GM12878 (cell line): ENCODE results near the gene PRSS1. TPM values are rescaled to one million over a fixed set of nuclear protein-coding genes. Genes with fewer than 3 reads are reported as not detected.

Experiments used
- ATAC-seq: fragments of 200-7000 bp; cut with Tn5 transposase; 3 replicates; pipeline ENCODE4 v1.9.1; 2020; ENCODE audit warnings: mild to moderate bottlenecking, moderate library complexity
- BruUV-seq: library from RNA; stranded (reverse); fragments of 400-500 nt; replicated peaks from 2 replicates; lab custom pipeline; 2021; lab: Mats Ljungman, UMichigan
- CTCF ChIA-PET: fragments of 300-600 bp; sonication (Branson Sonifier 250); formaldehyde crosslinking; extraction: SDS; loops from one replicate; lab custom pipeline; 2021; ENCODE audit warnings: inconsistent platforms; lab: Yijun Ruan, JAX
- POLR2A ChIA-PET: fragments of 350-600 bp; formaldehyde crosslinking; extraction: SDS; loops from one replicate; lab custom pipeline; 2021; ENCODE audit warnings: inconsistent platforms; lab: Charles Lee
- RAD21 ChIA-PET: fragments of 300-600 bp; sonication (Branson Sonifier 250); formaldehyde crosslinking; loops from one replicate; lab custom pipeline; 2023; ENCODE audit warnings: antibody characterized with exemption; ENCODE audit not compliant: unreplicated experiment; lab: Charles Lee
- SMC1A ChIA-PET: fragments of 300-600 bp; sonication (Branson Sonifier 250); formaldehyde crosslinking; loops from one replicate; lab custom pipeline; 2023; ENCODE audit not compliant: unreplicated experiment, uncharacterized antibody; lab: Charles Lee
- DNase-seq: peaks from one replicate; pipeline ENCODE4 v3.0.0-alpha.2; 2011; ENCODE audit warnings: low read depth, low spot score
- FAIRE-seq: peaks from 3 replicates; lab custom pipeline; 2011; peaks lifted over from hg19 to GRCh38; lab: Jason Lieb, UNC
- H2AFZ ChIP-seq: 2 replicates; pipeline ENCODE4 v1.6.0; 2011; ENCODE audit warnings: low read depth, low read length, control low read depth; ENCODE audit not compliant: control insufficient read depth
- H3K27ac ChIP-seq: 2 replicates; pipeline ENCODE4 v1.5.1; 2011; ENCODE audit warnings: control low read depth; ENCODE audit not compliant: control insufficient read depth, insufficient read depth
- H3K27me3 ChIP-seq, 2 experiments: replicated peaks in 1 of 2; 2 replicates each; pipeline versions ENCODE4 v1.6.0 to v1.6.1; 2011; ENCODE audit warnings: low read length in 1 of 2; ENCODE audit not compliant: control insufficient read depth in 2 of 2, insufficient read depth in 2 of 2
- H3K36me3 ChIP-seq, 2 experiments: 2 replicates each; pipeline ENCODE4 v1.5.1; 2011; ENCODE audit warnings: low read length in 1 of 2; ENCODE audit not compliant: control insufficient read depth in 2 of 2, insufficient read depth in 2 of 2
- H3K4me1 ChIP-seq: 2 replicates; pipeline ENCODE4 v1.6.1; 2011; ENCODE audit warnings: mild to moderate bottlenecking, low read length, moderate library complexity, mixed read lengths; ENCODE audit not compliant: control insufficient read depth, insufficient read depth
- H3K4me2 ChIP-seq: 2 replicates; pipeline ENCODE4 v1.6.0; 2011; ENCODE audit warnings: control low read depth; ENCODE audit not compliant: control insufficient read depth, insufficient read depth
- H3K4me3 ChIP-seq: fragments of 200-600 bp; sonication (generic); 2 replicates; pipeline ENCODE4 v1.5.1; 2016
- H3K79me2 ChIP-seq: 2 replicates; pipeline ENCODE4 v1.6.0; 2011; ENCODE audit warnings: low read length; ENCODE audit not compliant: control insufficient read depth, insufficient read depth
- H3K9ac ChIP-seq: 2 replicates; pipeline ENCODE4 v1.8.0; 2011; ENCODE audit warnings: low read length, control low read depth, mixed read lengths; ENCODE audit not compliant: control insufficient read depth, insufficient read depth
- H3K9me3 ChIP-seq: replicated peaks from 3 replicates; pipeline ENCODE4 v1.5.1; 2011; ENCODE audit warnings: mild to moderate bottlenecking, low read length; ENCODE audit not compliant: control insufficient read depth, insufficient read depth
- H4K20me1 ChIP-seq: 2 replicates; pipeline ENCODE4 v1.6.0; 2011; ENCODE audit not compliant: control insufficient read depth, insufficient read depth
- CHD4 ChIP-seq: fragments of 200-600 bp; sonication (generic); IDR thresholded peaks from 2 replicates; pipeline ENCODE4 v1.6.1; 2016; ENCODE audit warnings: mild to moderate bottlenecking
- CREM ChIP-seq: IDR thresholded peaks from 2 replicates; pipeline ENCODE4 v1.6.1; 2014; ENCODE audit warnings: antibody characterized with exemption, low read depth
- JUNB ChIP-seq: IDR thresholded peaks from 2 replicates; pipeline ENCODE4 v1.6.1; 2016; ENCODE audit warnings: antibody characterized with exemption, mild to moderate bottlenecking
- MYC ChIP-seq: IDR thresholded peaks from 2 replicates; pipeline ENCODE4 v1.6.1; 2011; ENCODE audit warnings: mild to moderate bottlenecking, low read length, moderate library complexity, inconsistent platforms; ENCODE audit not compliant: insufficient read depth, insufficient replicate concordance, insufficient read length, severe bottlenecking
- POLR2AphosphoS2 ChIP-seq: IDR thresholded peaks from 2 replicates; pipeline ENCODE4 v1.6.1; 2011; ENCODE audit warnings: low read depth, mild to moderate bottlenecking, low read length, improper control_type of control experiment, moderate library complexity
- RAD51 ChIP-seq: fragments of 450-650 bp; IDR thresholded peaks from 2 replicates; pipeline ENCODE4 v1.6.1; 2016; ENCODE audit warnings: moderate library complexity, mild to moderate bottlenecking, inconsistent platforms
- RCOR1 ChIP-seq: conservative IDR thresholded peaks from 2 replicates; pipeline ENCODE4 v1.6.1; 2012; ENCODE audit warnings: low read depth, low read length, improper control_type of control experiment
- RFX5 ChIP-seq: IDR thresholded peaks from 2 replicates; pipeline ENCODE4 v1.6.1; 2011; ENCODE audit warnings: low read depth, low read length, improper control_type of control experiment
- SMARCA5 ChIP-seq: fragments of 450-650 bp; IDR thresholded peaks from 2 replicates; pipeline ENCODE4 v1.6.1; 2017; ENCODE audit warnings: mild to moderate bottlenecking
- SRF ChIP-seq, 2 experiments: IDR thresholded peaks; 2 replicates each; pipeline ENCODE4 v1.6.1; 2011; ENCODE audit warnings: low read depth in 2 of 2, low read length in 2 of 2, mild to moderate bottlenecking in 1 of 2, moderate library complexity in 1 of 2
- USF2 ChIP-seq: IDR thresholded peaks from 2 replicates; pipeline ENCODE4 v1.6.1; 2011; ENCODE audit warnings: low read depth, low read length, improper control_type of control experiment, borderline replicate concordance
- YBX1 ChIP-seq: fragments of 450-650 bp; IDR thresholded peaks from 2 replicates; pipeline ENCODE4 v1.6.1; 2016; ENCODE audit warnings: antibody characterized with exemption
- ZNF24 ChIP-seq: fragments of 450-650 bp; IDR thresholded peaks from 2 replicates; pipeline ENCODE4 v1.6.1; 2017; ENCODE audit warnings: antibody characterized with exemption, mild to moderate bottlenecking
- WGBS: methylation state at CpG from one replicate; pipeline ENCODE4 v1.1.6; 2016; ENCODE audit warnings: low lambda C conversion rate; ENCODE audit not compliant: insufficient replicate concordance, insufficient coverage; ENCODE audit errors: missing lambda C conversion rate; 5-methylcytosine and 5-hydroxymethylcytosine counted together
- in situ Hi-C: fragments of 300-500 bp; cut with MboI; formaldehyde crosslinking; loops from 9 replicates; pipeline ENCODE4 v1.14.3; 2018; ENCODE audit warnings: mixed read lengths
- intact Hi-C: fragments of 100-400 bp; cut with micrococcal nuclease; formaldehyde crosslinking; loops from one replicate; pipeline ENCODE4 v1.14.2; 2022; ENCODE audit not compliant: unreplicated experiment
- polyA plus RNA-seq, 11 experiments: library from polyadenylated mRNA; depleted of rRNA in 4 of 11; unstranded in 6 of 11; stranded (reverse) in 5 of 11; fragments of >200 nt; fragmentation: Nextera tagmentation in 4 of 11; fragmentation: Illumina TruSeq in 1 of 11; extraction: Ambion mirVana in 4 of 11; extraction: Trizol in 1 of 11; gene quantifications; 1 replicate in 1 of 11; 2 replicates in 10 of 11; pipeline versions ENCODE4 v1.2.1 to v1.2.3, GENCODE V29; 2011 to 2016; ENCODE audit warnings: inconsistent platforms in 2 of 11, missing spikeins in 2 of 11, low read depth in 1 of 11
- total RNA-seq, 4 experiments: library from RNA; depleted of rRNA in 3 of 4; stranded (reverse); fragments of >200 nt in 3 of 4; fragmentation: Illumina TruSeq in 1 of 4; extraction: Trizol in 1 of 4; gene quantifications; 2 replicates each; pipeline versions ENCODE4 v1.2.1 to v1.2.3, GENCODE V29; 2013 to 2021
- TF ChIP-seq, protein P1 (sequence below): IDR thresholded peaks from 2 replicates; pipeline ENCODE4 v1.6.1; 2012; ENCODE audit warnings: low read depth, low read length, improper control_type of control experiment
- TF ChIP-seq, protein P2 (sequence below): fragments of 450-650 bp; IDR thresholded peaks from 2 replicates; pipeline ENCODE4 v1.6.1; 2018; ENCODE audit warnings: borderline replicate concordance, mild to moderate bottlenecking; ENCODE audit not compliant: partially characterized antibody

PRSS1 gene
- total and polyA plus RNA-seq, 10 of the 15 experiments (the other 5 are each of a cell fraction or from before 2014, with no cell fraction given): 11.9 TPM; not detected in 9

DNA sequence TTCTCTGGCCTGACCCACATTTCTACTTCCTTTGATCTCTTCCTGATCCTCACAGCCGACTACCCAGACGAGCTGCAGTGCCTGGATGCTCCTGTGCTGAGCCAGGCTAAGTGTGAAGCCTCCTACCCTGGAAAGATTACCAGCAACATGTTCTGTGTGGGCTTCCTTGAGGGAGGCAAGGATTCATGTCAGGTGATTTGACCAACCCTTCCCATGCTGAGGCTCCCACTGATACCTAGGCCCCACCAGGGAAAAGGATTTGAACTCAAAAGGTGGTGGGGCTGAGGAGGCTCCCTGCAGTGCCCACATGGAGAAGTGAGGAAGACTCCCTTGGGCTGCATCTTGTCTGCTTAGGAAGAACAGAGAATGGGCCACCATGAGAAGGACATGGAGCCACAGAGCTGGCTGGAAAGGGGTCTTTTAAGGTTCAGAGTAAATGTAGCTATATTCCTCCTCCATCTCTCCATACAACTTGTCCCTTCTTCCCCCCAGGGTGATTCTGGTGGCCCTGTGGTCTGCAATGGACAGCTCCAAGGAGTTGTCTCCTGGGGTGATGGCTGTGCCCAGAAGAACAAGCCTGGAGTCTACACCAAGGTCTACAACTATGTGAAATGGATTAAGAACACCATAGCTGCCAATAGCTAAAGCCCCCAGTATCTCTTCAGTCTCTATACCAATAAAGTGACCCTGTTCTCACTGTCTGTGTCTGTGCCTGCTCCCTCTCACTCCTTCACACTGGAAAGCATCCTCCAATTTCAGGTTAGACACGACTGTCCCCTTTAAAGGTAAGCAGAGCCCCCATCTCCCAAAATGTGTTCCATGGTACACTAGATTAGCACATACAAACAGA lies 3.3 kb downstream of the PRSS1 start:
- SMC1A ChIA-PET: no interaction called here
- H4K20me1 ChIP-seq: no peaks in the 10 kb centered on the region
- no peak for FAIRE-seq
- 0 out of 4 replicates have a peak, but pooled peaks cover 0 to 2% of the 10 kb centered on the region in 2 experiments for H3K27me3 ChIP-seq
- no peak overlapping the region for H3K4me2 ChIP-seq
- no TSS peak for BruUV-seq
- in situ Hi-C loops: no loop called here
- WGBS: 24% methylated on average over 3 of the region's 3 CpGs
- POLR2A ChIA-PET: no interaction called here
- TF ChIP-seq, protein P1, sequence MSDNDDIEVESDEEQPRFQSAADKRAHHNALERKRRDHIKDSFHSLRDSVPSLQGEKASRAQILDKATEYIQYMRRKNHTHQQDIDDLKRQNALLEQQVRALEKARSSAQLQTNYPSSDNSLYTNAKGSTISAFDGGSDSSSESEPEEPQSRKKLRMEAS: no peak
- TF ChIP-seq USF2 (no peak), CHD4 (no peak), SMARCA5 (no peak), RFX5 (no peak), CREM (no peak), YBX1 (no peak), POLR2AphosphoS2 (no peak), JUNB (no peak), SRF (IDR thresholded peaks at IDR 0.05; ENCODE audit: low read depth in 2 of 2, low read length in 2 of 2) (no peak), RAD51 (no peak), ZNF24 (no peak), MYC (no peak), RCOR1 (no peak)
- TF ChIP-seq, protein P2, sequence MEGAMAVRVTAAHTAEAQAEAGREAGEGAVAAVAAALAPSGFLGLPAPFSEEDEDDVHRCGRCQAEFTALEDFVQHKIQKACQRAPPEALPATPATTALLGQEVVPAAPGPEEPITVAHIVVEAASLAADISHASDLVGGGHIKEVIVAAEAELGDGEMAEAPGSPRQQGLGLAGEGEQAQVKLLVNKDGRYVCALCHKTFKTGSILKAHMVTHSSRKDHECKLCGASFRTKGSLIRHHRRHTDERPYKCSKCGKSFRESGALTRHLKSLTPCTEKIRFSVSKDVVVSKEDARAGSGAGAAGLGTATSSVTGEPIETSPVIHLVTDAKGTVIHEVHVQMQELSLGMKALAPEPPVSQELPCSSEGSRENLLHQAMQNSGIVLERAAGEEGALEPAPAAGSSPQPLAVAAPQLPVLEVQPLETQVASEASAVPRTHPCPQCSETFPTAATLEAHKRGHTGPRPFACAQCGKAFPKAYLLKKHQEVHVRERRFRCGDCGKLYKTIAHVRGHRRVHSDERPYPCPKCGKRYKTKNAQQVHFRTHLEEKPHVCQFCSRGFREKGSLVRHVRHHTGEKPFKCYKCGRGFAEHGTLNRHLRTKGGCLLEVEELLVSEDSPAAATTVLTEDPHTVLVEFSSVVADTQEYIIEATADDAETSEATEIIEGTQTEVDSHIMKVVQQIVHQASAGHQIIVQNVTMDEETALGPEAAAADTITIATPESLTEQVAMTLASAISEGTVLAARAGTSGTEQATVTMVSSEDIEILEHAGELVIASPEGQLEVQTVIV: no peak
- TF ChIP-seq, all 136 proteins: peak for 0
- ATAC-seq (no peak), DNase-seq (no peak)
- CTCF ChIA-PET: interaction anchor here (0.8 to 1.7 kb wide), 2 partner anchors 58 to 127 kb away, joined by 3 read pairs; no protein-coding TSS in a partner anchor
- Histone ChIP-seq H3K4me3 (no peak overlapping the region), H3K9me3 (no peaks in the 10 kb centered on the region), H3K36me3 (no peaks in the 10 kb centered on the region), H3K4me1 (no peaks in the 10 kb centered on the region), H2AFZ (no peak overlapping the region), H3K9ac (no peak overlapping the region), H3K79me2 (no peaks in the 10 kb centered on the region), H3K27ac (no peak overlapping the region)
- RAD21 ChIA-PET: interaction anchor here (0.8 kb wide), 1 partner anchor 31 kb away, joined by 3 read pairs; no protein-coding TSS in a partner anchor
- intact Hi-C loops: no loop called here
